ENCODE measurements around the gene EEIG1. TPM values are rescaled to one million over a fixed set of nuclear protein-coding genes. Genes with fewer than 3 reads are reported as not detected.

The EEIG1 gene
- total RNA-seq, 2 donors from 2014 or later: 72.2 to 95.9 TPM

- H3K4me3 ChIP-seq: no peak overlapping the region
- H3K27ac ChIP-seq: no peak overlapping the region
- peaks cover 19% of the 10 kb centered on the region for H3K4me1 ChIP-seq
- no peak for TF ChIP-seq CTCF (IDR thresholded peaks at IDR 0.05)
- no peaks in the 10 kb centered on the region for H3K27me3 ChIP-seq
- no peaks in the 10 kb centered on the region for H3K9me3 ChIP-seq
- DNase-seq: no peak
- intact Hi-C loops (cut with DNase I): loop anchor here (5.0 kb wide), 1 partner anchor 164 kb away; no protein-coding TSS in a partner anchor
- peaks cover 8% of the 10 kb centered on the region for H3K36me3 ChIP-seq
- H3K9ac ChIP-seq (ENCODE audit: low read depth in 2 of 2, low read length in 2 of 2): no peak overlapping the region
Measured at GRCh38 chr9:127953154-127953553, 27.6 kb downstream of the EEIG1 start.

GRCh38 chr9:127950513-127951289 is 30.1 kb downstream of the EEIG1 start:
- DNase-seq: no peak
- Histone ChIP-seq H3K27ac (no peak overlapping the region), H3K27me3 (no peaks in the 10 kb centered on the region), H3K4me1 (peaks cover 19% of the 10 kb centered on the region), H3K9me3 (no peaks in the 10 kb centered on the region), H3K36me3 (peaks cover 8% of the 10 kb centered on the region), H3K4me3 (no peak overlapping the region), H3K9ac (ENCODE audit: low read depth in 2 of 2, low read length in 2 of 2) (no peak overlapping the region)
- TF ChIP-seq CTCF (IDR thresholded peaks at IDR 0.05): no peak
- intact Hi-C loops (cut with DNase I): loop anchor here (5.0 kb wide), 1 partner anchor 167 kb away; no protein-coding TSS in a partner anchor

- TF ChIP-seq CTCF (IDR thresholded peaks at IDR 0.05): no peak
- Histone ChIP-seq H3K4me3 (no peak overlapping the region), H3K4me1 (peaks cover 16% of the 10 kb centered on the region), H3K36me3 (peaks cover 8% of the 10 kb centered on the region), H3K9me3 (no peaks in the 10 kb centered on the region), H3K27me3 (no peaks in the 10 kb centered on the region), H3K9ac (ENCODE audit: low read depth in 2 of 2, low read length in 2 of 2) (no peak overlapping the region), H3K27ac (no peak overlapping the region)
- intact Hi-C loops (cut with DNase I): loop anchor here (5.0 kb wide), 1 partner anchor 167 kb away; no protein-coding TSS in a partner anchor
- DNase-seq: no peak
Measured at GRCh38 chr9:127949827-127950512, 30.8 kb downstream of the EEIG1 start.

GRCh38 chr9:127947841-127948710 is 32.7 kb downstream of the EEIG1 start:
- DNase-seq: no peak
- Histone ChIP-seq H3K4me1 (peaks cover 3% of the 10 kb centered on the region), H3K27ac (no peak overlapping the region), H3K9ac (ENCODE audit: low read depth in 2 of 2, low read length in 2 of 2) (no peak overlapping the region), H3K27me3 (no peaks in the 10 kb centered on the region), H3K9me3 (no peaks in the 10 kb centered on the region), H3K4me3 (no peak overlapping the region), H3K36me3 (peaks cover 16% of the 10 kb centered on the region)
- intact Hi-C loops (cut with DNase I): no loop called here
- no peak for TF ChIP-seq CTCF (IDR thresholded peaks at IDR 0.05)

- DNase-seq: no peak
- Histone ChIP-seq H3K4me3 (no peak overlapping the region), H3K4me1 (peaks cover 3% of the 10 kb centered on the region), H3K36me3 (peaks cover 23% of the 10 kb centered on the region), H3K9me3 (no peaks in the 10 kb centered on the region), H3K27ac (no peak overlapping the region), H3K27me3 (no peaks in the 10 kb centered on the region), H3K9ac (ENCODE audit: low read depth in 2 of 2, low read length in 2 of 2) (no peak overlapping the region)
- no peak for TF ChIP-seq CTCF (IDR thresholded peaks at IDR 0.05)
- intact Hi-C loops (cut with DNase I): no loop called here
Measured at GRCh38 chr9:127946728-127947127, 34.1 kb downstream of the EEIG1 start.
